ENCODE measurements around the gene OR9A2. TPM values are rescaled to one million over a fixed set of nuclear protein-coding genes. Genes with fewer than 3 reads are reported as not detected.

Gene OR9A2
- total RNA-seq, 1 donor from 2014 or later, result not detected

GRCh38 chr7:142998966-142999365 is 28.0 kb downstream of the OR9A2 start:
- Histone ChIP-seq H4K20me1 (ENCODE audit: insufficient read depth, low read length) (no peaks in the 10 kb centered on the region), H3K27me3 (ENCODE audit: insufficient read depth, low read length) (no peaks in the 10 kb centered on the region), H3K79me2 (ENCODE audit: insufficient read depth, low read length) (no peaks in the 10 kb centered on the region), H2AFZ (ENCODE audit: low read depth, low read length) (no peak overlapping the region), H3K4me1 (ENCODE audit: insufficient read depth, low read length) (no peaks in the 10 kb centered on the region), H3K4me2 (ENCODE audit: low read length) (no peak overlapping the region), H3K9ac (ENCODE audit: low read length) (no peak overlapping the region), H3K9me3 (ENCODE audit: insufficient read depth, low read depth, low read length) (no peaks in the 10 kb centered on the region), H3K36me3 (ENCODE audit: insufficient read depth, low read length) (no peaks in the 10 kb centered on the region), H3K27ac (ENCODE audit: low read depth, low read length) (no peak overlapping the region), H3K4me3 (ENCODE audit: insufficient read depth, low read depth, low read length) (no peak overlapping the region)
- H3K4me1 Mint-ChIP-seq (ENCODE audit: low read depth, unreplicated experiment), result no peaks in the 10 kb centered on the region
- H3K4me3 Mint-ChIP-seq (ENCODE audit: unreplicated experiment), result no peak overlapping the region
- DNase-seq (ENCODE audit: low read depth) (no peak), FAIRE-seq (no peak)
- TF ChIP-seq CTCF (IDR thresholded peaks at IDR 0.05; ENCODE audit: insufficient read depth, low read depth, low read length) (no peak), EZH2 (IDR thresholded peaks at IDR 0.05; ENCODE audit: insufficient read depth, low read length) (no peak)
- H3K27me3 Mint-ChIP-seq (ENCODE audit: low read depth, unreplicated experiment), result no peaks in the 10 kb centered on the region
- H3K36me3 Mint-ChIP-seq (ENCODE audit: low read depth, unreplicated experiment), result no peaks in the 10 kb centered on the region
- H3K9me3 Mint-ChIP-seq (ENCODE audit: unreplicated experiment), result no peaks in the 10 kb centered on the region
- no peak overlapping the region for H3K27ac Mint-ChIP-seq (ENCODE audit: unreplicated experiment)

GRCh38 chr7:142997456-142997989 is 29.4 kb downstream of the OR9A2 start:
- Histone ChIP-seq H3K36me3 (ENCODE audit: insufficient read depth, low read length) (no peaks in the 10 kb centered on the region), H3K9ac (ENCODE audit: low read length) (no peak overlapping the region), H3K4me3 (ENCODE audit: insufficient read depth, low read depth, low read length) (no peak overlapping the region), H4K20me1 (ENCODE audit: insufficient read depth, low read length) (no peaks in the 10 kb centered on the region), H3K27me3 (ENCODE audit: insufficient read depth, low read length) (no peaks in the 10 kb centered on the region), H3K4me1 (ENCODE audit: insufficient read depth, low read length) (no peaks in the 10 kb centered on the region), H2AFZ (ENCODE audit: low read depth, low read length) (no peak overlapping the region), H3K9me3 (ENCODE audit: insufficient read depth, low read depth, low read length) (no peaks in the 10 kb centered on the region), H3K79me2 (ENCODE audit: insufficient read depth, low read length) (no peaks in the 10 kb centered on the region), H3K4me2 (ENCODE audit: low read length) (no peak overlapping the region), H3K27ac (ENCODE audit: low read depth, low read length) (no peak overlapping the region)
- Mint-ChIP-seq H3K36me3 (ENCODE audit: low read depth, unreplicated experiment) (no peaks in the 10 kb centered on the region), H3K27ac (ENCODE audit: unreplicated experiment) (no peak overlapping the region), H3K9me3 (ENCODE audit: unreplicated experiment) (no peaks in the 10 kb centered on the region), H3K4me1 (ENCODE audit: low read depth, unreplicated experiment) (no peaks in the 10 kb centered on the region), H3K4me3 (ENCODE audit: unreplicated experiment) (no peak overlapping the region), H3K27me3 (ENCODE audit: low read depth, unreplicated experiment) (no peaks in the 10 kb centered on the region)
- no peak for DNase-seq (ENCODE audit: low read depth)
- TF ChIP-seq CTCF (IDR thresholded peaks at IDR 0.05; ENCODE audit: insufficient read depth, low read depth, low read length), result no peak
- TF ChIP-seq EZH2 (IDR thresholded peaks at IDR 0.05; ENCODE audit: insufficient read depth, low read length), result no peak
- no peak for FAIRE-seq

- Histone ChIP-seq H3K27ac (ENCODE audit: low read depth, low read length) (no peak overlapping the region), H3K36me3 (ENCODE audit: insufficient read depth, low read length) (no peaks in the 10 kb centered on the region), H3K4me1 (ENCODE audit: insufficient read depth, low read length) (no peaks in the 10 kb centered on the region), H4K20me1 (ENCODE audit: insufficient read depth, low read length) (no peaks in the 10 kb centered on the region), H3K4me3 (ENCODE audit: insufficient read depth, low read depth, low read length) (no peak overlapping the region), H3K9me3 (ENCODE audit: insufficient read depth, low read depth, low read length) (no peaks in the 10 kb centered on the region), H3K79me2 (ENCODE audit: insufficient read depth, low read length) (no peaks in the 10 kb centered on the region), H2AFZ (ENCODE audit: low read depth, low read length) (no peak overlapping the region), H3K9ac (ENCODE audit: low read length) (no peak overlapping the region), H3K27me3 (ENCODE audit: insufficient read depth, low read length) (no peaks in the 10 kb centered on the region), H3K4me2 (ENCODE audit: low read length) (no peak overlapping the region)
- Mint-ChIP-seq H3K4me1 (ENCODE audit: low read depth, unreplicated experiment) (no peaks in the 10 kb centered on the region), H3K27me3 (ENCODE audit: low read depth, unreplicated experiment) (no peaks in the 10 kb centered on the region), H3K36me3 (ENCODE audit: low read depth, unreplicated experiment) (no peaks in the 10 kb centered on the region), H3K27ac (ENCODE audit: unreplicated experiment) (no peak overlapping the region), H3K9me3 (ENCODE audit: unreplicated experiment) (no peaks in the 10 kb centered on the region), H3K4me3 (ENCODE audit: unreplicated experiment) (no peak overlapping the region)
- no peak for TF ChIP-seq CTCF (IDR thresholded peaks at IDR 0.05; ENCODE audit: insufficient read depth, low read depth, low read length)
- no peak for TF ChIP-seq EZH2 (IDR thresholded peaks at IDR 0.05; ENCODE audit: insufficient read depth, low read length)
- no peak for DNase-seq (ENCODE audit: low read depth)
- no peak for FAIRE-seq
These were observed 34.5 kb downstream of the OR9A2 start for GRCh38 chr7:142992427-142992826.
